HG03571 (cell line): ENCODE results near the gene MTCL3.
A peak's percentile ranks its signal among the peaks of the same experiment; 100 is the strongest.

Experiments
- ATAC-seq: cut with Tn5 transposase; IDR thresholded peaks from one replicate; pipeline ENCODE4 v1.9.1; 2021; ENCODE audit not compliant: unreplicated experiment

MTCL3 gene

DNA sequence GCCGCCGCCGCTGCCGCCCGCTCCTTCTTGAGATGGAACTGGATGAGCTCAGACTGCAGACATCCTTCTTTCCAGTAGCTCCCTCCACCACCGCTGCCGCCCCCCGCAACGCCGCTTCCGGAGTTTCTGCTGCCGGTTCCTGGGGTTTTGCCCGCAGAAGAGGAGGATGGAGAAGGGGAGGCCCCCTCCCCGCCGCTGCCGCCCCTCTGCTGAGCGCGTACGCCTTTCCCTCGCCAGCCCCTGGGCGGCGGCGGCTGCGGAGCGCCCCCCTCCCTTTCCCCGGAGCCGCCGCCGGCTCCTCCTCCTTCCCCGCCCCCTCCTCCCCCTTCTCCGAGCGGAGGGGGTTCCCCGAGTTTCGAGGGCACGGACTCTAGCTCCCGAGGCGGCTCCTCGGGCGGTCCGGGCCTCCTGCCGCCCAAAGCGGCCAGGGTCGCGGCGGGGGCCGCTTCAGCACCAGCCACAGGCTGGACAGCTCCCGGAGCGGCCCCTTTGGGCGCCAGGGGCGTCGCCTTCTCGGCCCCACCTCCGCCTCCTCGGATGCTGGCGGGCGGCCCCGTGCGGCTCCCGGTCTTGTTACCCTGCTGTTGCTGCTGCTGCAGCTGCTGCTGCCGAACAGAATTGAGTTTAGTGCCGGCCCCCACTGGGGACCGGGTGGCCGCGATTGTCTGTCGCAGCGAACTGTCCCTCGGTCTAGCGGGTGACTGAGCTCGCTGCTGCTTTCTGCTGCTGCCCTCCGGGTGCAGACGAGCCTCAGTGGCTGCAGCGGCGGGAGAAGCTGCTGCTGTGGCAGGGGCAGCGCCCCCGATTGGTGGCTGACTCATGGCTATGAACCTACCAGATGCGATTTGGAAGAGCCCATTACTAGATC, 3.1 kb downstream of the MTCL3 start:
- peak; percentile 68 for ATAC-seq

DNA sequence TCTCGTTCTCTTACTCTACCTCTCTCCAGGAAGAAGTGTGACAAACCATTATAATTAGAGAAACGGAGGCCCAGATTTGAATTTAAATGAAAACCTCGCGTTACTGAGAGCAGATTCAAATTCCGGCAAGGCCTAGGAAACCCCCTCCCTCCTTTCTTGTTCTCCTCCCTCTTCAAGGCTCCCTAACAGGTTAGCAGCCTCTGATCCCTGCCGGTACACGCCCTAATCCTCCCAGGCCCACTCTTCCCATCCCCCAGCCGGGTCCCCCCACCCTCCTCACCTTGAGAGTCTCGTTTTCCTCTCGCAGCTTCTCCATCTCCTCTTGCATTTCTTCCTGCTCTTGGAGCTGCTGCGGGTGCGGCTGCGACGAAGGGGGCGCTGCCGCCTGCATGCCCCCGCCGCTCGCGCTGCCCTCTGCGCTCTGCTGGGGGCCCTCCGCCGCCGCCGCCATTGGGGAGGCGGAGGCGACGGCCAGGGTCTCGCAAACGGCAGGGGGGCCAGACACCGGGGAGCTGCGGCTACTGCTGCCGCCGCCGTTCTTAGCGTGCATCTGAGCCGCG, 3.8 kb downstream of the MTCL3 start:
- peak; percentile 12 for ATAC-seq

DNA sequence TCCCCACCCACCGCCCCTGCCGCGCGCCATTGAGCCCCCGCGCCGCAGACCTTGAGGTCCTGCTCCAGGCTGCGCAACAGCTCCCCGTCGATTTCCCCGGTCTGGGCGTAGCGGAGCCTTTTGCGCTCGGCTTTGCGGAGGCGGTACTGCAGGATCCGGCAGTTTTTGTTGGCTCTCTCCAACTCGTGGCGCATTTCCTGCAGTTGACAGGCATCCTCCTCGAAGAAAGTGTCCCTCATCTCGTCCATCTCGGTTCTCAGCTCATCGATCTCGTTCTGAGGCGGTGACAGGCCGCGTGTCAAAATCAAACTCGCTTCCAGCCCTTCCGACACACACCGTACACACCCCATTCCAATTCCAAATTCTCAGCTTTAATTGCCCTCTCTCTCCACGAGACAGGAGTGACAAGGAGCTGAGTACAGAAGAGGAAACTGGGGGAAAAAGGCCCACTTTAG, 4.3 kb downstream of the MTCL3 start:
- ATAC-seq = no peak

DNA sequence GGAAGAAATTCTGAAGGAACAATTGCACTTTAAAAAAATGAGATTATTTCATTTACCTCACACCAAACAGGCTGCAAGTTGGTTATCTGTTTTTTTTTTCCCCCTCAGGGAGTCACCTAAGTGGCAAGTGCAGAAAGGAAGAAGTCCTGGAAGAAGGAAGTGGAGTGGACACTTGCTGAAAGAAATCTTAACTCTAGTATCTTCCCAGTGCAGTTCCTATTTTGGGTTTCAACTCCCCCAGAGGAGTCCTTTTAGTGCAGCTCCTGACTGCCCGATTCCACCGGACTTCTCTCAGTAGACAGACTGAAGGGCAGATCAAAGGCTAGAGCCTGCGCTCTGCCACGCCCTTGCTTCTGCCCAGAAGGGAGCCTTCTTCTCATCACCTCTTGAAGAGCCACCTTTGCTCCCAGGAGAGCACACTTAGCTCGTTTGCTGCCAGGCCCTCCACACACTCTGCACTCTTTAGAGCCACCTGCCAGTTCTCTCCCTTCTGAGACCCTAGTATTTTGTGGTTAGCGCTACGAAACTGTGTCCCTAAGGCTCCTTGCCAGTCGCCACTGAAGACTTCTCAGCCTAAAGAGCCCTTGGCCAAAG, 4.9 kb downstream of the MTCL3 start:
- no peak for ATAC-seq

DNA sequence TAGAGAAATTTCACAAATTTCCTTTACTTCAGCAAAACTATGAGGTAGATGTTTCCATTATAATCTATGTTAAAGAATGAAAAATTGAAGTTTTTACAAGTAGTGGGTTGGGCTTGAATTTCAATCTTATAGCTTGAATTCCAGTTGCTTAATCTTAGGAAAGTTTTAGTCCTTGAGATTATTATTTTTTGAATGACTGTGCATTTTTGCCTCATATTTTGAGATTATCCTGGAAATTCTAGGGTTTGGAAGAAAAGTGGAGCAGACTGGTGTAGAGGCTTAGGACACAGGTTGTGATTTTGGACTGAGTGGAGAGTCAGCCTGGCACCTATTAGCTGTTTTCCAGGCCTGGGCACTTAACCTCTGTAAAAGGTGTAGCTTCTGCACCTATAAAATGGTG, 5.7 kb downstream of the MTCL3 start:
- ATAC-seq = no peak

DNA sequence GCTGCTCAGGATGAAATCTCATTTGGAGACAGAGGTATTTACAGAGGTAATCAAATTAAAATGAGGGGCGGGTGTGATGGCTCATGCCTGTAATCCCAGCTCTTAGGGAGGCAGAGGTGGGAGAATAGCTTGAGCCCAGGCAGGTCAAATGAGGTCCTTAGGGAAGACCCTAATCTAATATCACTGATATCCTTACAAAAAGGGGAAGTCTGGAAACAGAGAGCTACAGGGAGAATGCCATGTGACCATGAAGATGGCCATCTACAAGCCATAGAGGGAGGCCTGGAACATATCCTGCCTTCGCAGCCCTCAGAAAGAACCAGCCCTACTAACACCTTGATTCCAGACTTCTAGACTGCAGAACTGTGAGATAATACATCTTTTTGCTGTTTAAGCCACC, 8.3 kb downstream of the MTCL3 start:
- no peak for ATAC-seq

DNA sequence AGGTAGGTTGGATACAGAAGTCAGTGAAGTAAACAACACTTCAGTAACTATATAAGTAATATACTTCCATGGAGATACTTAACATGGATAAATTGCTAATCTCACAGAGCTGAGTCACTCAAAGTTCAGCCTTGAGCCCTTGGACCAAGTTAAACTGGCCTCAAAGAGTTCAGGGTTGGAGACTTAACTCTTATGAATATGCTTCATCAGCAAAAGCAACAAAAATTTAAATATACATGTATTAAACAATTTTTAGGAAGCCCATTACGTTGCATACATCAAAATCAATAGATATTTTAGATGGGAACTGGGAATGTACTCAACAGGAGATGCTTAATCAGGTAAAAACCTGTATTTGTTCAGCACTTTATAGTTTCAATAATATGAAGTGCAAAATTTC, 12.2 kb downstream of the MTCL3 start:
- ATAC-seq = no peak

DNA sequence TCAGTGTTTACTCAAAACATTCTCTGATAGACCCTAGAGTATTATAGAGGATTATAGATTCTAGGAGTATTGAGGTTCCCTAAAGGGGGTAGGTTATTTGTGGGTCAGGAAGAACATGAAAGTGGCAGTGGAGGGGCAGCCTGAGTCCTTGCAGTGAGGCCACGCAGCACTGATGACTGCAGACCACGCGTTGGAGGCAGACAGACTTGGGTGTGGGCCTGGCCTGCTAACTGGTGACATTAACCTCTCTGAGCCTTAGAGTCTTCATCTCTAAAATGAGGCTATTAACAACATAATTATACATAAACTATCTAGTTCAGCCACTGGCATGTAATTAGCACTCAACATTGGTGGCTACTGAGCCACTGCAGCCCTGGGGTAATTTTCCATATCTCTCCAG, 16.1 kb downstream of the MTCL3 start:
- ATAC-seq = no peak

DNA sequence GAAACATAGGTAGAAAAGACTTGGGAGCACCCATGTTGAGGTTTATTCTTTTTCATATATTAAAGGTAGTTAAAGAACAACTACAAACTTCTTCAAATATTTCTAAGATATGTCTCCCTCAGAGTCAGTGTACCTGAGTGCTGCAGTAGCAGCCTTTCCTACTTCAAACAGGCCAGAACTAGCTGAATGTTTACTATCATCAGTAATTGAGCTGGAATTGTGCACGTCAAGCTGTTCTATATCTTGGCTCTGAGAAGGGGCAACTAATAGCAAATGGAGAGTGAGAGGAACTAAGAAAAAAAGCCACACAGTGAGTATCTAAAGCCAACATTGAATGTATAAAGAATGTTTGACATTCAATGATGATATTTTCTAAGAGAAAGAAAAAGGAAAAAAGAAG, 21.7 kb downstream of the MTCL3 start:
- ATAC-seq = no peak

DNA sequence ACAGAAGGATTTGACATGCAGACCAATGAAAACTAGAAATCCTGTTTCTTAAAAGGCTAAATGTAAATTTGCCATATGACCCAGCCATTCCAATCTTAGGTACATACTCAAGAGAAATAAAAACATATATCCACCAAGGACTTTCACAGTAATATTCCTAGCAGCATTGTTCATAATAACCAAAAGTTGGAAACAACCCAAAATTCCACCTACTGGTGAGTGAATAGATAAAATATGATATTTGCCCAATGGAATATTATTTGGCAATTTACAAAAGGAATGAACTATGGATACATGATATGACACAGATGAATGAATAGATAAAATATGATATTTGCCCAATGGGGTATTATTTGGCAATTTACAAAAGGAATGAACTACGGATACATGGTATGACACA, 22.7 kb downstream of the MTCL3 start:
- no peak for ATAC-seq

DNA sequence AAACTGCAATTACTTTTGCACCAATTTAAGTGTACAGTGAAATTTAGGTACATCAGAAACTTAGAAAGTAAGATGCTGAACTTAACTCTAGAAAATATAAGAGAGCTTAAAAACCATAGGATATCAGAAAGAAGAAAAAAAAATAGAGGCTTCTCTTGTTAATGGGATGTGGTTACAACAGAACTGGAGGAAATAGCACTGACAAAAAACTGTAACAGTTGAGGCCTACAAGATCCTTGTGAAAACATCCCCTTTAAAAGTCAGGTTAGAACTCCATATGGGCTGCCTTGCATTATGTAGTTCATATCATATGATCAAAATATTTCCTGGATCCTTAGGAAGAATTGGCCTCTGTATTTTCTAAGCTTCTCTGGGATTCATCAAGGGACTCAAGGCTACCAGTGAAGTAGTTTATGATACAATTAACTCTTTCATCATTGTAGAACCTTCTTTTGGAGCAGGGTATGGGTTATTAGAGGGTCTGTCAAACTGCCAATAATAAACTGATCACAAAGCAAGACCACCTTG, 24.8 kb downstream of the MTCL3 start:
- no peak for ATAC-seq

DNA sequence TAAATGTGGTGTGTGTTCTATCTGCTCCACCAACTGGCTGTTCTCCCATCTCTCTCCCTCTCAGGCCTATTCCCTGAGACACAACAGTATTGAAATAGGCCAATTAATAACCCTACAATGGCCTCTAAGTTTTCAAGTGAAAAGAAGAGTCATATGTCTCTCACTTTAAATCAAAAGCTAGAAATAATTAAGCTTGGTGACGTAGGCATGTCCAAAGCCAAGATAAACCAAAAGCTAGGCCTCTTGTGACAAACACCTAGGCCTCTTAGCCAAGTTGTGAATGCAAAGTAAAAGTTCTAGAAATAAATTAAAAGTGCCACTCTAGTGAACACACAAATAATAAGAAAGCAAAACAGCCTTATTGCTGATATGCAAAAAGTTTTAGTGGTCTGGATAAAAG, 29.9 kb downstream of the MTCL3 start:
- no peak for ATAC-seq

DNA sequence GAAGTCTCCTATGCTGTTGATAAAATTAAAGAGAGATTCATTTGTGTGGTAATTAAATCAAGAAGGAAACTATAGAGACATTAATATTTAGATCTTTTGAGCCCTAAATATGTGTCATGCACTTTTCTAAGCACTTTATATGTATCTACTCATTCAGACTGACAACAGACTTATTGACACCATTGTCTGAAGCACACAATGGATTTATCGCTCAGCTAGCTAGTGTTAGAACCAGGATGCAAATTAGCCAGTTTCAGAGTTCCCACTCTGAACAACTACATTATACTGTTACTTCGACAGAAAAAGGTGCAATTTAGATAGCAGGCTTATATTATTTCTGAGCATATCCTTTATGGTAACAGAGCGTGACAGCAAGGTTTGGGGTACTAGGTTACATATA, 32.2 kb downstream of the MTCL3 start:
- no peak for ATAC-seq

DNA sequence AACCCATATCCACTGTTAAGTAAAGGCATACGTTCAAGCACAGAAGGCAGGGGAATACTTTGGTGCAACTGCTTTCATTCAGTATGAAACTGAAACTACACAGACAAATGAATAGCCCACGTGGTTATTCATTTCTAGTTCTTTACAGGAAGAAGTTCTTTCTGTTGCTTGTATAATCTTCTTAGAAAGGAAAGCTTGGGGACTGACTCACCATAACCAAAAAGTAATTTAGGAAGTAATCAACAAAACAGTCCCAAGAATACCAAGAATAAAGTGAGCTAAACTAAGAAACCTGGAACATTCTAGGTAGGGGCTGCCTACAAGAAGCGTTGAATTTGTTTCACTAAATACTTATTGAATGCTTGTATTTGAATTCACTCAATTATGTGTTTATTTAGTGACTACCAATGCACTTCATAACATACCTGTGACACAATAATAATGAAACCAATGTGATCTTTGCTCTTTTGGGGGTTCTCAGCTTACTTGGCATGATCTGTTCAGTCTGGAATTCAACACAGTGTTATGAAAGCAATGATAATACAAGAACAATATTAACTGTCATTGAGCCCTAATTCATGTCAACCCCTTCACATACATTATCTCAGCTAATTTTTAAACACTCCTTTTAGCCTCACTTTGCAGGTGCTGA, 34.8 kb downstream of the MTCL3 start:
- ATAC-seq = peak; percentile 99

DNA sequence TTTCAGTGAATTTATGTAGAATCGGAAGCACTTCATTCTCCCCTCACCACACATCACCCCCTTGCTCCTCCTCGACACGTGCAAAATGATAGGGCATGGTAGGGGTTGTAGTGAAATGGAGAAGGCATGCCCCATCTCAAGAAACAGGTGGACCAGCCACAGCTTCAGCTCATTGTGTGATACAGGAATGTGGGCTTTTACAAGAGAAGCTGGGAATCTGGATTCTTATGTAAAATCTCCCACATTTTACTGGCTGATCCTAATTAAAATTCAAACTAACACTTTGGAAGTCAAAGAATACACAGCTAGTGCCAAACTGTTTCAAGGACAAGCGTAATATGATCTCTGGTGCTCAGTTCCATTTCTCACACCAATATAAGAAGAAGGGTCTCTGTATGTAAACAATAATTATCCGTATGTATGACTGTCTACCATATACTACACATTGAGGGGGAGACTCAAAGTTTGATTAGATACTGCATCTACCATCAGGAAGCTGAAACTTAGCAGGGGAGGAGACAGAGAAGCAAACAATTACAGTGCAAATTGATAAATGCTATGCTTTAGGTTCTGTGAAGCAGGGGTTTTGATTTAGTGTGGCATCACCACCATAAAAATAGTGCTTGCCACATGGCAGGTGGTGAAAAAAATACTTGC, 35.6 kb downstream of the MTCL3 start:
- peak; percentile 16 for ATAC-seq

DNA sequence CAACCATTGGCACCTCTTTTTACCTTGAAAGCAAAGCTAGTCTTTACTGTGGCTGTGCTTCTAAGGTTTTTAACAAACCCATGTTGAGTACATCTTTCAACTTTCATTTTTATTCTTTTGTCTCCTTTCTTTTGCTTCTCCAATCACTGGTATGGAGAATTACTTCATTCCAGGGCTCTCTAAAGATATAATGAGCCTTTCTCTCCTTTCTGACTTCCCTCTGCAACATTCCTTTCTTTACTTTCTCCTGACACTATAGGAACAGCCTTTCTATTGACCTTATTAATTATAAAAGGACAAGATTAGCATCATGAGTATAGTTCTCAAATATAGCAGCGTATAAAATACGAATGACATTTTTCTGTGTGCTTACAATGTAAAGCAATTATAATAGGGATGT, 36.8 kb downstream of the MTCL3 start:
- ATAC-seq = no peak

DNA sequence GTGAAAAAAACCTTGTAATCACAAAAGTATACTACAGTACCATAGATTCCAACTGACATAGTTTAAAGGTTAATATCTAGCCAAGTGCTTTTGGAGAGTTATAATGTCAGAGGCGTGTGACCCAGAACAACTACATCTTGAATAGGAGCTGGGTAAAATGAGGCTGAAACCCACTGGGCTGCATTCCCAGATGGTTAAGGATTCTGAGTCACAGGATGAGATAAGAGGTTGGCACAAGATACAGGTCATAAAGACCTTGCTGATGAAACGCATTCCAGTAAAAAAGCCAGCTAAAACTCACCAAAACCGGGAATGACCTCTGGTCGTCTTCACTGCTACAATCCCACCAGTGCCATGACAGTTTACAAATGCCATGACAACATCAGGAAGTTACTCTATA, 37.5 kb downstream of the MTCL3 start:
- ATAC-seq = no peak

DNA sequence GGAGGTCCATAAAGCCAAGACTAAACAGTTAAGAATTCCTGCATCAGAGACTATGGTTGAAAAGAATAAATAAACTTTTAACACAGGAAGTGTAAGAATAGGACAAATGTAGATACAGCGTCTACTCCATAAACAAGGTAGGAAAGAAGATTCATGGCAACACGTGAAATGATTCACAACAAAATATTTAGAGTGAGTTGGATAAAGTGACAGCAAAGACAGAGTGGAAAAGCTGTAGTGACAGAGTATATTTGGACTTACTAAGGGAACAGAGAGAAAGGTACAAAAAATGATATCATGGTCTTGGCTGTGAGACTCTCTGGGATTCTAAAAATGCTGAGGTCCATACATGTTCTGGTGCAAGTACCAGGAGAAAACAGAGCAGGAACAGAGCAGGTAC, 38.0 kb downstream of the MTCL3 start:
- no peak for ATAC-seq

DNA sequence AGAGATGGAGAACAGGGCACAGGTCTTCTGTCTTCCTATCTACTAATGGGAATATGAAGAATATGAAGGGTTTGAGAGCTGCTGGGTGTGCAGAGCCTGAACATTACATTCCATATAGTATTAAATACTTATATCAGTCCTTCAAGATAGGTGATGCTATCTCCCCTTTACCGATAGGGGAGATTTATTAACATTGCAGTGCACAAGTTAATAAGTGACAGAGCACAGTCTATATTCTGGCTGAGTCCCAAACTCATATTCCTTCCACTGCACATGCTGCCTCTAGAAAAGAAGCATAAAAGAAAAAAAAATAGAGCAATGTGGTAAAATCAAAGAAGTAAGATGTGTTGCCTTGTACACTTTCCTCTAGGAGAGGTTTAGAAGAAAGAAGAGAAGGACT, 41.5 kb downstream of the MTCL3 start:
- ATAC-seq = no peak

DNA sequence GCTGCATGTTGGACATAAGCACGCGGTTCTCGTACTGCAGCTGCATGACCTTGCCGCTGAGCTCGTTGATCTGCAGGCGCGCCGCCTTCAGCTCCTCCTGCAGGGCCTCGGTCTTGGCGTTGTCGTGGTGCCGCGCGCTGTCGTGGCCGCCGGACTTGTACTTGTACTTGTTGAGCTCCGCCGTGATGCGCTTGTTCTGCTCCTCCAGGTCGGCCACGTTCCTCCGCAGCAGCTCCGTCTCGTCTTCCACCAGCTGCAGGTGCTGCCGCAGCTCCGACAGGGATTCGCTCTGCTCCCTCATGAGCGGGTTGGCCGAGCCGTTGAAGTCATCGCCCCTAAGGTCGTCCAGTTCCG, 43.3 kb downstream of the MTCL3 start:
- no peak for ATAC-seq

DNA sequence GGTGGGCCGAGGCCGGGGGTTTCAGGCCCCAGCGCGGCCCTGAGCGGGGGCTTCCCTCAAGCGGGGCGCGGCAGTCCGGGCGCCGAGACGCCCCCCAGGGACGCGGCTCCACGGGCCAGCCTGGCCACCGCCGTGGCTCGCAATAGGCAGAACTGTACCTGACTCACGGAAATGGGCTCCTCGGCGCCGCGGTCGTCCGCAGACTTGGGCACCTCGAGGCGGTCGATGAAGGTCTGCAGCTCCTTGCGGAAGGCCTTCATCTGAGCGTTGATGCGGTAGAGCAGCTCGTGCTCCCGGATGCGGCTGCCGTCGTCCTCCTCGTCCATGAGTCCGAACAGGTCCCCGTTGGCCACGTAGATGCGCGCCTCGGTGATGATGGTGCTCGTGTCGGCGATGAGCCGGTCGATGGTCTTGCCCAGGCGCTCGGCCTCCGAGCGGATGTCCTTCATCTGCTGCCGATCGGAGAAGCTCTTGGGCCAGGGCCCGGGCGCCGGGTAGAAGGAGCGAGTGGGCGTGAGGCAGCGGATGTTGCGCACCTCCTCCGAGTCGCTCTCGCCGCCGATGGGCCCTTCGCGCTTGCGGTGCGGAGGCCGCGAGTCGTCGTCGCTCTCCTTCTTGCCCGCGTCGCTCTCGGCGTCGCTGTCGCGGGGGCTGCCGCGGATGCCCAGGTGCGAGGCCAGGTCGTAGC, 43.9 kb downstream of the MTCL3 start:
- ATAC-seq = no peak
